Measurements from ENCODE around the gene LRIG1. TPM values are rescaled to one million over a fixed set of nuclear protein-coding genes. Genes with fewer than 3 reads are reported as not detected.

The LRIG1 gene
- total and polyA plus RNA-seq, 2 donors from 2014 or later = 8.2 to 20.6 TPM

- no peaks in the 10 kb centered on the region for H3K27me3 ChIP-seq (ENCODE audit: control insufficient read depth, insufficient read depth, low read length)
- no peak overlapping the region for H3K27ac ChIP-seq (ENCODE audit: low read depth in 2 of 2, low read length in 2 of 2)
- intact Hi-C loops (cut with DNase I) = no loop called here
- H3K9me3 ChIP-seq (ENCODE audit: control insufficient read depth in 2 of 3, insufficient read depth in 1 of 3, low read length in 3 of 3) = no peaks in the 10 kb centered on the region
- FAIRE-seq (no peak), DNase-seq (no peak)
- H3K4me1 ChIP-seq (ENCODE audit: control insufficient read depth in 2 of 3, insufficient read depth in 2 of 3, low read depth in 1 of 3, low read length in 3 of 3) = peaks cover 0 to 3% (median 0%) of the 10 kb centered on the region in 3 donors
- no peak overlapping the region for H3K9ac ChIP-seq (ENCODE audit: low read length in 3 of 3)
- H3K4me3 ChIP-seq (ENCODE audit: low read length in 3 of 3) = no peak overlapping the region
- no peak for TF ChIP-seq CTCF (IDR thresholded peaks at IDR 0.05; ENCODE audit: borderline replicate concordance, extremely low read depth, insufficient read depth)
- H3K36me3 ChIP-seq (ENCODE audit: control insufficient read depth in 2 of 3, insufficient read depth in 3 of 3, low read length in 3 of 3) = no peaks in the 10 kb centered on the region
These were observed 10.6 kb downstream of the LRIG1 start for GRCh38 chr3:66490214-66490613.

- FAIRE-seq (no peak), DNase-seq (no peak)
- no peaks in the 10 kb centered on the region for H3K27me3 ChIP-seq (ENCODE audit: control insufficient read depth, insufficient read depth, low read length)
- no peak overlapping the region for H3K27ac ChIP-seq (ENCODE audit: low read depth in 2 of 2, low read length in 2 of 2)
- H3K36me3 ChIP-seq (ENCODE audit: control insufficient read depth in 2 of 3, insufficient read depth in 3 of 3, low read length in 3 of 3) = no peaks in the 10 kb centered on the region
- H3K9ac ChIP-seq (ENCODE audit: low read length in 3 of 3) = no peak overlapping the region
- peaks cover 0 to 3% (median 0%) of the 10 kb centered on the region in 3 donors for H3K4me1 ChIP-seq (ENCODE audit: control insufficient read depth in 2 of 3, insufficient read depth in 2 of 3, low read depth in 1 of 3, low read length in 3 of 3)
- no peak for TF ChIP-seq CTCF (IDR thresholded peaks at IDR 0.05; ENCODE audit: borderline replicate concordance, extremely low read depth, insufficient read depth)
- H3K4me3 ChIP-seq (ENCODE audit: low read length in 3 of 3) = no peak overlapping the region
- intact Hi-C loops (cut with DNase I) = no loop called here
- H3K9me3 ChIP-seq (ENCODE audit: control insufficient read depth in 2 of 3, insufficient read depth in 1 of 3, low read length in 3 of 3) = no peaks in the 10 kb centered on the region
These were observed 11.2 kb downstream of the LRIG1 start for GRCh38 chr3:66489581-66489980.

GRCh38 chr3:66489115-66489514, 11.7 kb downstream of the LRIG1 start:
- intact Hi-C loops (cut with DNase I) = no loop called here
- no peak for DNase-seq
- H3K27ac ChIP-seq (ENCODE audit: low read depth in 2 of 2, low read length in 2 of 2) = no peak overlapping the region
- no peaks in the 10 kb centered on the region for H3K36me3 ChIP-seq (ENCODE audit: control insufficient read depth in 2 of 3, insufficient read depth in 3 of 3, low read length in 3 of 3)
- no peak for FAIRE-seq
- no peak overlapping the region for H3K9ac ChIP-seq (ENCODE audit: low read length in 3 of 3)
- no peak for TF ChIP-seq CTCF (IDR thresholded peaks at IDR 0.05; ENCODE audit: borderline replicate concordance, extremely low read depth, insufficient read depth)
- H3K9me3 ChIP-seq (ENCODE audit: control insufficient read depth in 2 of 3, insufficient read depth in 1 of 3, low read length in 3 of 3) = no peaks in the 10 kb centered on the region
- H3K4me1 ChIP-seq (ENCODE audit: control insufficient read depth in 2 of 3, insufficient read depth in 2 of 3, low read depth in 1 of 3, low read length in 3 of 3) = peaks cover 0 to 3% (median 0%) of the 10 kb centered on the region in 3 donors
- no peaks in the 10 kb centered on the region for H3K27me3 ChIP-seq (ENCODE audit: control insufficient read depth, insufficient read depth, low read length)
- no peak overlapping the region for H3K4me3 ChIP-seq (ENCODE audit: low read length in 3 of 3)

GRCh38 chr3:66488492-66488891, 12.3 kb downstream of the LRIG1 start:
- TF ChIP-seq CTCF (IDR thresholded peaks at IDR 0.05; ENCODE audit: borderline replicate concordance, extremely low read depth, insufficient read depth) = no peak
- Histone ChIP-seq H3K9ac (ENCODE audit: low read length in 3 of 3) (no peak overlapping the region), H3K9me3 (ENCODE audit: control insufficient read depth in 2 of 3, insufficient read depth in 1 of 3, low read length in 3 of 3) (no peaks in the 10 kb centered on the region), H3K27me3 (ENCODE audit: control insufficient read depth, insufficient read depth, low read length) (no peaks in the 10 kb centered on the region), H3K4me1 (ENCODE audit: control insufficient read depth in 2 of 3, insufficient read depth in 2 of 3, low read depth in 1 of 3, low read length in 3 of 3) (peaks cover 0 to 3% (median 0%) of the 10 kb centered on the region in 3 donors), H3K4me3 (ENCODE audit: low read length in 3 of 3) (no peak overlapping the region), H3K36me3 (ENCODE audit: control insufficient read depth in 2 of 3, insufficient read depth in 3 of 3, low read length in 3 of 3) (no peaks in the 10 kb centered on the region), H3K27ac (ENCODE audit: low read depth in 2 of 2, low read length in 2 of 2) (no peak overlapping the region)
- DNase-seq = no peak
- intact Hi-C loops (cut with DNase I) = no loop called here
- no peak for FAIRE-seq
